Activated naive CD8-positive, alpha-beta T cell treated with anti-CD3 and anti-CD28 coated beads, Interleukin-2, amount 10 ng/mL, durations not matched to agents 7 days and 5 days (primary cell): ENCODE data around the gene FAF1. TPM values are rescaled to one million over a fixed set of nuclear protein-coding genes. Genes with fewer than 3 reads are reported as not detected.

ENCODE experiments used
- ATAC-seq: fragments of 150-1000 bp; cut with Tn5 transposase; one replicate; pipeline ENCODE4 v1.10.0; 2021; ENCODE audit warnings: low read depth, moderate library complexity
- POLR2A ChIA-PET: fragments of 350-600 bp; sonication (Branson Sonifier 250); formaldehyde crosslinking; loops from one replicate; lab custom pipeline; 2021; ENCODE audit warnings: antibody characterized with exemption; lab: Charles Lee
- DNase-seq: peaks from one replicate; pipeline ENCODE4 v3.0.0; 2021
- H3K27ac Mint-ChIP-seq: one replicate; pipeline ENCODE4 v1.8.0; 2022; ENCODE audit warnings: mild to moderate bottlenecking, mixed read lengths
- H3K27me3 Mint-ChIP-seq: one replicate; pipeline ENCODE4 v1.8.0; 2022; ENCODE audit warnings: mild to moderate bottlenecking, moderate library complexity, mixed read lengths
- H3K36me3 Mint-ChIP-seq: one replicate; pipeline ENCODE4 v1.8.0; 2021; ENCODE audit warnings: mild to moderate bottlenecking, mixed read lengths
- H3K4me1 Mint-ChIP-seq: one replicate; pipeline ENCODE4 v1.8.0; 2021; ENCODE audit warnings: mixed read lengths
- H3K4me3 Mint-ChIP-seq: one replicate; pipeline ENCODE4 v1.8.0; 2022; ENCODE audit warnings: mild to moderate bottlenecking, moderate library complexity, mixed read lengths
- H3K9me3 Mint-ChIP-seq: one replicate; pipeline ENCODE4 v1.8.0; 2021; ENCODE audit warnings: mixed read lengths
- total RNA-seq, 2 experiments: library from RNA; stranded (reverse); gene quantifications; one replicate each; pipeline ENCODE4 v1.2.3, GENCODE V29; 2021

FAF1 gene
- total RNA-seq, 2 experiments from 2014 or later = 70.3 to 75.2 TPM

DNA sequence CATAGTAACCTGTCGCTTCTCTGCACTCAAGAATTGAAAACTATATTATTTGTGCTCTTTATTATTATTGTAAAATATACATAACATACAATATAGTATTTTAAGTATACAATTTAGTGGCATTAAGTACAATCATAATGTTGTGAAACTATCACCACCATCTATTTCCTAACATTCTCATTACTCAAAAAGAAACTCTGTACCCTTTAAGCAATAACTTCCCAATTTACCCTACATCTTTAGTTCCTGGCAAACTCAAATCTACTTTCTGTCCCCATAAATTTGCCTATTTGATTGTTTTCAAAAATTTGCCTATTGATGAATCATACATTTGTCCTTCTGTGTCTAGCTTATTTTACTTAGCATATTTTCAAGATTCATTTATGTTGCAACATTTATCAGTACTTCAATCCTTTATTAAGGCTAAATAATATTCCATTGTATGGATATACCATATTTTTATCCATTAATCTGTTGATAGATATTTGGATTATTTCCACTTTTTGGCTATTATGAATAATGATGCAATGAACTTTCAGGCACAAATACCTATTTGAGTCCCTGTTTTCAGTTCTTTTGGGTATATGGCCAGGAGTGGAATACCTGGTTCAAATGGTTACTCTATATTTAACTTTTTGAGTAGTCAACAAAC lies 437.2 kb downstream of the FAF1 start:
- Mint-ChIP-seq H3K4me3 (no peak overlapping the region), H3K4me1 (peaks cover 6% of the 10 kb centered on the region), H3K9me3 (peaks cover 1% of the 10 kb centered on the region), H3K36me3 (peaks cover 35% of the 10 kb centered on the region), H3K27ac (no peak overlapping the region), H3K27me3 (no peaks in the 10 kb centered on the region)
- POLR2A ChIA-PET = no interaction called here
- ATAC-seq = no peak
- no peak for DNase-seq

DNA sequence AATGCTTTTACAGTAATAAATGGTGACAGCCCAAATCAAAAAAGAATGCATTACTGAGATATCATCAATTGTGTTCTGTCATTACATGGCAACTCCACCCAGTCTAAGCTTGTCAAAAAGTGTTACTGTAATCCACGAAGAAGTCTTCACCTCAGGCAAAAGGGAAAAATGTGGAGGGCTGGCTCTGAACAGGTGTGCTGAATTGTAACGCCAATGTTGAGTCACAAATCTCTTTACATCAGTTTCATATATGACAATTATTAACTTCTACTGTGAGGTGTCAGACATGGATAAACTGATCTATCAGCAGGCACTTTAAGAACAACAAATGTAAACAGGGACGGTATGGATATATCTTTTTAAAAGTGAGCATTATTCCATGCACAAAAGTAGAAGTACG lies 438.4 kb downstream of the FAF1 start:
- H3K4me3 Mint-ChIP-seq = no peak overlapping the region
- H3K27me3 Mint-ChIP-seq = no peaks in the 10 kb centered on the region
- peaks cover 1% of the 10 kb centered on the region for H3K9me3 Mint-ChIP-seq
- peaks cover 26% of the 10 kb centered on the region for H3K36me3 Mint-ChIP-seq
- POLR2A ChIA-PET = no interaction called here
- no peak overlapping the region for H3K27ac Mint-ChIP-seq
- H3K4me1 Mint-ChIP-seq = no peaks in the 10 kb centered on the region
- ATAC-seq = no peak
- no peak for DNase-seq

DNA sequence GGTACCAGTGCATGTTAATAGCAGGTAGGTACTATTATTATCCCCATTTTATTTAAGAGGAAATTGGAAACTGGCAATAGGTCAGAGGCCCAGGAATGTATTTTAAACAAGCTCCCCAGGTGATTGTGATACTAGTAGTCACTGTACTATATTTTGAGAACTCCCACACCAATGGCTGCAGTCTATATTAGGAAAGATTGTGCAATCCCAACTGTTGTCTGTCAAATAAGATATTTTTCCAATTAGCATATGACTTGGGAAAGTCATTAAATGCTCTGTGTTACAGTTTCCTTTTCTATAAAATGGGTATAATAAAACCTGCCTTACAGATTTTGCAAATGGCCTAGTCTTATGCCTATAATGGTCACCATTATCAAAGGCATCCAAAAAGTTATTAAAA lies 442.6 kb downstream of the FAF1 start:
- Mint-ChIP-seq H3K27ac (no peak overlapping the region), H3K36me3 (peaks cover 28% of the 10 kb centered on the region), H3K4me1 (no peaks in the 10 kb centered on the region), H3K4me3 (no peak overlapping the region), H3K27me3 (no peaks in the 10 kb centered on the region), H3K9me3 (peaks cover 3% of the 10 kb centered on the region)
- ATAC-seq (no peak), DNase-seq (no peak)
- POLR2A ChIA-PET = no interaction called here

DNA sequence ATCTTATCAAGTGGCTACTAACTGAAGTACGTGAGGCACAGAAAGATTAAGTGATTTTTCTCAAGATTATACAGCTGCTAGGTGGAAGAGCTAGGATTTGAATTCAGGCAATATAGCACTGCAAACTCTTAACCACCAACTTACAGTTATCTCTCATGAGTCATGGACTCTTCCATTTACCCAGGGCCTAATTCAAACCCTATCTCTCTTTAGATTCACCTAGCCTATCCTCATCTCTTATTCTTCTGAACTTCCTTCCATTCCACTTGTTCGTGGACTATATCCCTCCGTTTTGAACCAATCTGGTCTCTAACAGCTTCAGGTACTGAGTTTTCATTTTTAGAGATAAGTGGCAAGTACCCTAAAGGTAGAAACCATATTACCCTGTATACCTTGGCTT lies 444.0 kb downstream of the FAF1 start:
- H3K36me3 Mint-ChIP-seq = peaks cover 39% of the 10 kb centered on the region
- H3K9me3 Mint-ChIP-seq = peaks cover 5% of the 10 kb centered on the region

DNA sequence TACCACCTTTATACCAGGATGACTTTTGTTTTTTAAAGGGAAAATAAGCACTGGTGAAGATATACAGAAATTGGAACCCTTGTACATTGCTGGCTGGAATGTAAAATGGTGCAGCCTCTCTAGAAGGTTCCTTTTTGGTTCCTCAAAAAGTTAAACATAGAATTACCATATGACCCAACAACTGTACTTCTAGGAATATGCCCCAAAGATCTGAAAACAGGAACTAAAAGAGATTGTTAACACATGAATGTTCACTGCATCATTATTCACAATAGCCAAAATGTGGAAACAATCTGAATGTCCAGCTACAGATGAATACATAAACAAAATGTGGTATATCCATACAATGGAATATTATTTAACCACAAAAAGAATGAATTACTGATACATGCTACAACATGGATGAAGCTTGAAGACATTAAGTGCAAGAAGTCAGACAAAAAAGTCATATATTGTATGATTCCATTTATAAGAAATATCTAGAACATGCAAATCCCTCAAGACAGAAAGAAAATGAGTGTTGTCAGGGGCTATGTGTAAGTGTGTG lies 452.0 kb downstream of the FAF1 start:
- peaks cover 45% of the 10 kb centered on the region for H3K36me3 Mint-ChIP-seq
- POLR2A ChIA-PET = no interaction called here
- no peaks in the 10 kb centered on the region for H3K4me1 Mint-ChIP-seq
- ATAC-seq (no peak), DNase-seq (no peak)
- H3K9me3 Mint-ChIP-seq = peaks cover 6% of the 10 kb centered on the region
- no peaks in the 10 kb centered on the region for H3K27me3 Mint-ChIP-seq
- no peak overlapping the region for H3K27ac Mint-ChIP-seq
- no peak overlapping the region for H3K4me3 Mint-ChIP-seq

More for the DNA sequence above, 444.0 kb downstream of the FAF1 start:
- Mint-ChIP-seq H3K4me3 (no peak overlapping the region), H3K27me3 (no peaks in the 10 kb centered on the region), H3K4me1 (no peaks in the 10 kb centered on the region), H3K27ac (no peak overlapping the region)
- POLR2A ChIA-PET = no interaction called here
- no peak for DNase-seq
- no peak for ATAC-seq

DNA sequence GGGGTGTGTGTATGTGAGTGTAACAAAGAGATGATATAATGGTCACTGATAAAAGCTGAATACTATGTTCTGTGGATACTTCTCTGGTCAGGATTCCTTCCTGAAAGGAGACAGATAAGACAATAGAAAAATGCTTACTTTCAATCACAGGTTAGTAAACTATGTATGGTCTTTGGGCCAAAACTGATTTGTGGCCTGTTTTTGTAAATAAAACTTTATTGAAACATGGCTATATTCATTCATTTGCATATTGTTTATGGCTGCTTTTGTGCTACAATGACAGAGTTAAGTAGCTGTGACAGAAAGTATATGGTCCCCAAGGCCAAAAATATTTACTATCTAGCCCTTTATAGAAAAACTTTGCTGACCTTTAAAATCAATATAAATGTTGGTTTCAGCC lies 454.6 kb downstream of the FAF1 start:
- DNase-seq = no peak
- Mint-ChIP-seq H3K4me1 (no peaks in the 10 kb centered on the region), H3K27me3 (no peaks in the 10 kb centered on the region), H3K4me3 (no peak overlapping the region), H3K36me3 (peaks cover 30% of the 10 kb centered on the region), H3K27ac (no peak overlapping the region), H3K9me3 (peaks cover 1% of the 10 kb centered on the region)
- POLR2A ChIA-PET = interaction anchor here (0.6 kb wide), 1 partner anchor 772 kb away, joined by 3 read pairs; no protein-coding TSS in a partner anchor
- no peak for ATAC-seq

DNA sequence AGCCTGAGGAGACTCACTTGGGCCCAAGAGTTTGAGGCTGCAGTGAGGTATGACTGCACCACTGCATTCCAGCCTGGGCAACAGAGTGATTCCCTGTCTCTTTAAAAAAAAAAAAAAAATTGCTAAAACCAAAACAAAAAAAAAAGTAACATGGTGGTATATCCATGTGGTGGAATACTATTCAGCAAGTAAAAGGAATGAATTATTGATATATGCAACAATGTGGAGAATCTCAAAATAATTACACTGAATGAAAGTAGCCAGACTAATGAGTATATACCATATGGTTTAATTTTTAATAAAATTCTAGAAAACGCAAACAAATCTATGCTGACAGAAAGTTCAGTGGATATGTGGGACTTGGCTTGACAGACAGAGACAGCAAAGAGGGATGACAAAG lies 456.6 kb downstream of the FAF1 start:
- no peaks in the 10 kb centered on the region for H3K4me1 Mint-ChIP-seq
- no peak overlapping the region for H3K27ac Mint-ChIP-seq
- DNase-seq (no peak), ATAC-seq (no peak)
- no peak overlapping the region for H3K4me3 Mint-ChIP-seq
- peaks cover 1% of the 10 kb centered on the region for H3K9me3 Mint-ChIP-seq
- peaks cover 32% of the 10 kb centered on the region for H3K36me3 Mint-ChIP-seq
- POLR2A ChIA-PET = no interaction called here
- no peaks in the 10 kb centered on the region for H3K27me3 Mint-ChIP-seq

DNA sequence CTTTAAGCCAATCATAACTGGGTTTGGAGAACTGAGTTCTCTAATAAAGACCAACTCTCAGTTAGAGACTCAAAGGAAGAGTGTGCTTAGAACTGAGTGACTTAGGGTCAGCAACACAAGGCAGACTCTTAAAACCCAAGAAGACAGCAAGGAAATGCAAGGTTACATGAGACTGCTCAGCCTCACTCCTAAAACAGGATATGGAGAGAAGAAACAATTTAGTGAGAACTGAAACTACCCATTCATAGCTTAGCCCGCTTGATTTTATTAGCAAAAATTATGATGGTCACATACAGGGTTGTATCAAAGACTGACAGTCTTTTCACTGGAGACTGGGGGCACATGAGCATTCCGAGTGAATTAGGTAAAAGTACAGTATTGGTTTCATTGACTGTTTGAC lies 457.9 kb downstream of the FAF1 start:
- POLR2A ChIA-PET = no interaction called here
- H3K4me3 Mint-ChIP-seq = no peak overlapping the region
- DNase-seq = no peak
- no peak overlapping the region for H3K27ac Mint-ChIP-seq
- no peaks in the 10 kb centered on the region for H3K27me3 Mint-ChIP-seq
- no peaks in the 10 kb centered on the region for H3K4me1 Mint-ChIP-seq
- ATAC-seq = no peak
- H3K9me3 Mint-ChIP-seq = peaks cover 9% of the 10 kb centered on the region
- H3K36me3 Mint-ChIP-seq = peaks cover 38% of the 10 kb centered on the region

DNA sequence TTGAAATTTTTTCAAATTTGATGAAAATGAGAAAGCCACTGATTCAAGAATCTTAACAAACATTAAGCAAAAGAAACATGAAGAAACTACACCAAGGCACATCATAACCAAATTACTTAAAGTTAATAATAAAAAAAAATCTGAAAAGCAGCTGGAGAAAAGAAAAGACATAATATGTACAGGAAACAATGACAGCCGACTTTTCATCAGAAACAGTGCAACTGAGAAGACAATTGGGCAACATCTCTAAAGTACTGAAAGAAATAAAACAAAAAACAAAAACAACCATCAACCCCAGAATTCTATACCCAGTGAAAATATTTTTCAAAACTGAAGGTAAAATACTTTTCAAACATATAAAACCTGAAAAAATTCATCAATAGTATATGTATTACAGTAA lies 463.1 kb downstream of the FAF1 start:
- H3K4me1 Mint-ChIP-seq = no peaks in the 10 kb centered on the region
- POLR2A ChIA-PET = no interaction called here
- H3K36me3 Mint-ChIP-seq = peaks cover 43% of the 10 kb centered on the region
- H3K4me3 Mint-ChIP-seq = no peak overlapping the region
- ATAC-seq (no peak), DNase-seq (no peak)
- H3K27me3 Mint-ChIP-seq = no peaks in the 10 kb centered on the region
- peaks cover 11% of the 10 kb centered on the region for H3K9me3 Mint-ChIP-seq
- no peak overlapping the region for H3K27ac Mint-ChIP-seq

DNA sequence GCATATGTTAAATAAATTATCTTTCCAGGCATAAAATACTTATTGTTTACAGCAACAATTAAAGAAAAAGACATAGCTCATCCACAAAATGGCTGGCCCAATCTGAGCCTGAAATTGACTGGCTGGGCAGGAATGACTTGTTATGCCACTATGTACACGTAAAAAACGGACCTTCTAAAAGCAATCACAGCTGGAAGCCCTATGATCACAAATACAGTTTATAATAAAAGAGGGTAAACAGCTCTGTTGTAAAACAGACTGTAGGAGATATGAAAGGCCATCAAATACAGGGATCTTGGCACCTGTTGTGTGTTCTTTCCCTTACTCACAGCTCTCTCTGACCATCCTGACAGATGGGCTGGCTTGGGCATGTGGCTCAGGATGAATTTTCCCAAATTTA lies 466.4 kb downstream of the FAF1 start:
- H3K9me3 Mint-ChIP-seq = peaks cover 13% of the 10 kb centered on the region
- H3K4me1 Mint-ChIP-seq = peaks cover 4% of the 10 kb centered on the region
- no peak overlapping the region for H3K27ac Mint-ChIP-seq
- peaks cover 59% of the 10 kb centered on the region for H3K36me3 Mint-ChIP-seq
- DNase-seq (no peak), ATAC-seq (no peak)
- POLR2A ChIA-PET = no interaction called here
- H3K27me3 Mint-ChIP-seq = no peaks in the 10 kb centered on the region
- no peak overlapping the region for H3K4me3 Mint-ChIP-seq

DNA sequence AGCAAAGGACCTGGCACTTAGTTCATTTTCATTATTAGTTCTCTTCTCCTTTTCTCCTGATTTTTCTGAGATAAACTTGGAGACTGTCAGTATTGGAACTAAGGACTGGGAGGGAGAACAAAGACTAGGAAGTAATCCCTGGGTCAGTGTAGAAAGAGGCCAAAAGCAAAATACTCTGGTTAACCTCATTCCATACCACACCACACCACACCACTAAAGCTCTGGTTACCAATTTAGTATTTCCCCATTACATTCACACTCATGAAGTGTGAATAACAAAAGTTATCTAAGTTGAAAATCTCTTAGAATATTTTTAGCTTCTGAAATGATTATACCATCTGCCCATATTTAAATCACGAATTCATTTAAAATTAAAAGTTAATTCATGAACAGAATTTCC lies 467.9 kb downstream of the FAF1 start:
- Mint-ChIP-seq H3K9me3 (peaks cover 5% of the 10 kb centered on the region), H3K27ac (no peak overlapping the region), H3K36me3 (peaks cover 52% of the 10 kb centered on the region), H3K4me3 (no peak overlapping the region), H3K27me3 (no peaks in the 10 kb centered on the region), H3K4me1 (peaks cover 4% of the 10 kb centered on the region)
- DNase-seq = no peak
- POLR2A ChIA-PET = no interaction called here
- no peak for ATAC-seq

DNA sequence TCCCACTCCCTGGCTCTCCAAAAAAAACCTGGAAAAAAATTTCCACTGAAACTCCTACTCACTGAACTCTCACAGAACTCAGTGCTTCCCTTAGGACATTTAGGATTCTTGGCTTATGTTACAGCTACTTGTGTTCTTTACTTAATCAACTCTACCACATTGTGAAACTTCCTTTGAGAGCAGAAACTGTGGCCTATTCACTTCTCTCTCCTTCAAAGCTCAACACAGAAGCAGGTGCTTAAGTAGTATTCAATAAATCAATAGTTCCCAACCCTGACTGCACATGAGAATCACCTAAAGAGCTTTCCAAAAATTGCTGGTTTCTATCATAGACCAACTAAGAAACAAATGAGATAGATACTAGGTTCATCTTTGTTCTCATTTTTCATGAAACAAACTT lies 468.9 kb downstream of the FAF1 start:
- Mint-ChIP-seq H3K27ac (no peak overlapping the region), H3K4me1 (peaks cover 6% of the 10 kb centered on the region), H3K27me3 (no peaks in the 10 kb centered on the region), H3K36me3 (peaks cover 49% of the 10 kb centered on the region), H3K9me3 (peaks cover 2% of the 10 kb centered on the region), H3K4me3 (no peak overlapping the region)
- POLR2A ChIA-PET = no interaction called here
- DNase-seq (no peak), ATAC-seq (no peak)

DNA sequence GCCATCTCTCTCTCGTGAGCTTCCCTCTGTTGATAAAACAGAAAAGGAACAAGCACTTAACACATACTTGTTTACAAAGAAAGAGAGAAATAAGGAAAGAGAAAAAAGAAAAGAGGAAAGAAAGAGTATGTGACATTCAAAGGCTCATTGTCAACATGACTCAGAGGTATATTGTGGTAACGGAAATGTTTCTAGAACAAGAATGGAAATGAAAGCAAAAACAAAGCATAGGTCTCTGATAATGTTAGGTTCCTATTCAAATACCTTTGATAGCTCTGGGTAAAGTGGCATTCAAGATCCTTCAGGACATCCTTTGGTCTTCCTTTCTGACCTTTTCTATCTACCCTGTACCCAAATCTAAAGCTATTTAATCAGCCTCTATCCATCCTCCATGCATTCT lies 469.4 kb downstream of the FAF1 start:
- POLR2A ChIA-PET = no interaction called here
- Mint-ChIP-seq H3K9me3 (peaks cover 2% of the 10 kb centered on the region), H3K4me3 (no peak overlapping the region), H3K27ac (no peak overlapping the region), H3K4me1 (peaks cover 6% of the 10 kb centered on the region), H3K27me3 (no peaks in the 10 kb centered on the region), H3K36me3 (peaks cover 48% of the 10 kb centered on the region)
- DNase-seq (no peak), ATAC-seq (no peak)

DNA sequence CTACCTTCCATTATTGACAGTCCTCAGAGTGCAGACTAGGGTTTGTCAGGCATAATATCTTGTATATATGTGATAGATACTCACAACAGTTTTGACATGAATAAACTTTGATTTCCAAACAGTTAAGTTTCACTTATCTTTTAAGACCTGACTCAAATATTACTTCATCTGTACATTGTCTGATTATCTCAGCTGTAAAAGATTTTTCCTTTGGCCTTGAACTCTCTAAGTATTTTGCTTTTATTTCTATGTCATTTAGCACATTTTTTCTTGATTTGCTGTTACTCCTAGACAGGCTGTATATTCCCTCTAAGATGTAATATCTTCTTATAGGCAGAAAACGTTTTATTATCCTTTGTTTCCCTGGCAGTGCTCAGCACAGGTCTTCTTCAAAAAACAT lies 471.2 kb downstream of the FAF1 start:
- H3K27ac Mint-ChIP-seq = no peak overlapping the region
- no peak overlapping the region for H3K4me3 Mint-ChIP-seq
- H3K4me1 Mint-ChIP-seq = peaks cover 6% of the 10 kb centered on the region
- ATAC-seq (no peak), DNase-seq (no peak)
- POLR2A ChIA-PET = no interaction called here
- H3K9me3 Mint-ChIP-seq = peaks cover 2% of the 10 kb centered on the region
- no peaks in the 10 kb centered on the region for H3K27me3 Mint-ChIP-seq
- H3K36me3 Mint-ChIP-seq = peaks cover 37% of the 10 kb centered on the region
